Measurements from ENCODE around the gene CFAP43.

DNA sequence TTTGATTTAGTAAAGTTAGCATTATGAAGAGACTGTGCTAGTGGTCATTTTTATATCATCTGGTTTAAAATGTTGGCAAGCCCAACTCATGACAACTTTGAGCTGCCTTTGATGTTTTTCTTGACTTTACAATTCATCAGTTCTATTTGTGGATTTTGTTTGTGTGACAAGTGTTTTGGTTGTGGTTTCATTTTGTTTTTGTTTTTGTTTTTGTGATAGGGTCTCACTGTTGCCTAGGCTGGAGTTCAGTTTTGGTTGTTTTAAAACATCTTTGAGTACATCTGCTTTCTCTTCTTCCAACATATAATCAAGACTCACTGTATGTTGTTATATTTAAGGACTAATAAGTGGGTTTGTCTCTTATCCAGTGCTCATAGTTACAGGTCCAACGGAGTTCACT, 127.7 kb downstream of the CFAP43 start:
- TF ChIP-seq CTCF (conservative IDR thresholded peaks at IDR 0.05; ENCODE audit: low read length), result no peak
- TF ChIP-seq EZH2phosphoT487 (IDR thresholded peaks at IDR 0.05; ENCODE audit: borderline replicate concordance, low read depth, low read length), result no peak

Measured in OCI-LY7 (cell line).